Measurements from ENCODE around the gene RPTOR.

Gene RPTOR

GRCh38 chr17:80923211-80924110 is 378.8 kb downstream of the RPTOR start:
- no peak for DNase-seq

- no peak for DNase-seq
These were observed 379.6 kb downstream of the RPTOR start for GRCh38 chr17:80924111-80924806.

- DNase-seq: no peak
These were observed 380.4 kb downstream of the RPTOR start for GRCh38 chr17:80924807-80925610.

GRCh38 chr17:80925688-80926335 is 381.2 kb downstream of the RPTOR start:
- no peak for DNase-seq

GRCh38 chr17:80926591-80927250 is 382.1 kb downstream of the RPTOR start:
- DNase-seq: no peak

- no peak for DNase-seq
These were observed 383.2 kb downstream of the RPTOR start for GRCh38 chr17:80927791-80928216.

GRCh38 chr17:80929449-80929848 is 384.8 kb downstream of the RPTOR start:
- no peak for DNase-seq

GRCh38 chr17:80930335-80931279 is 386.0 kb downstream of the RPTOR start:
- no peak for DNase-seq

GRCh38 chr17:80931421-80932265 is 387.0 kb downstream of the RPTOR start:
- DNase-seq: no peak

GRCh38 chr17:80935526-80935925 is 390.9 kb downstream of the RPTOR start:
- DNase-seq: no peak

- DNase-seq: no peak
These were observed 391.6 kb downstream of the RPTOR start for GRCh38 chr17:80936218-80936617.

GRCh38 chr17:80936723-80937122 is 392.1 kb downstream of the RPTOR start:
- no peak for DNase-seq

GRCh38 chr17:80937462-80938381 is 393.1 kb downstream of the RPTOR start:
- DNase-seq: no peak

- no peak for DNase-seq
These were observed 393.9 kb downstream of the RPTOR start for GRCh38 chr17:80938556-80938955.

GRCh38 chr17:80939151-80940145 is 394.8 kb downstream of the RPTOR start:
- no peak for DNase-seq

- DNase-seq: peak; percentile 23
These were observed 395.8 kb downstream of the RPTOR start for GRCh38 chr17:80940171-80941123.

All from NCI-H510A treated with DMSO at 0.1 percent for 48 hours (cell line).